Measurements from ENCODE around the gene COPS8. TPM values are rescaled to one million over a fixed set of nuclear protein-coding genes. Genes with fewer than 3 reads are reported as not detected.

Gene COPS8
- total RNA-seq = 10 to 100 TPM; 27.4 to 27.8 TPM

GRCh38 chr2:237085248-237086221 is at the start of gene COPS8:
COPS8 (plus strand) TSS chr2:237085889; CDS start chr2:237085965, 76 bp downstream.
- Histone ChIP-seq H3K4me1 (peaks cover 13% of the 10 kb centered on the region), H3K27me3 (no peaks in the 10 kb centered on the region), H3K4me3 (peak within 1 kb of the TSS; percentile 62 to 81), H3K36me3 (replicated peaks in 1 of 2; ENCODE audit: insufficient read depth in 1 of 2, low read depth in 2 of 2) (peaks cover 0 to 3% of the 10 kb centered on the region in 2 donors), H3K27ac (peak within 1 kb of the TSS; percentile 59 to 91 (median 80)), H3K9me3 (no peaks in the 10 kb centered on the region)
- intact Hi-C loops (cut with DNase I) = no loop called here
- WGBS, 2 donors = 0 to 1% methylated on average over 63 to 81 of the region's 86 CpGs
- peak; percentile 83 to 95 (median 95) for TF ChIP-seq POLR2A (IDR thresholded peaks at IDR 0.05)
- TF ChIP-seq, protein P1, sequence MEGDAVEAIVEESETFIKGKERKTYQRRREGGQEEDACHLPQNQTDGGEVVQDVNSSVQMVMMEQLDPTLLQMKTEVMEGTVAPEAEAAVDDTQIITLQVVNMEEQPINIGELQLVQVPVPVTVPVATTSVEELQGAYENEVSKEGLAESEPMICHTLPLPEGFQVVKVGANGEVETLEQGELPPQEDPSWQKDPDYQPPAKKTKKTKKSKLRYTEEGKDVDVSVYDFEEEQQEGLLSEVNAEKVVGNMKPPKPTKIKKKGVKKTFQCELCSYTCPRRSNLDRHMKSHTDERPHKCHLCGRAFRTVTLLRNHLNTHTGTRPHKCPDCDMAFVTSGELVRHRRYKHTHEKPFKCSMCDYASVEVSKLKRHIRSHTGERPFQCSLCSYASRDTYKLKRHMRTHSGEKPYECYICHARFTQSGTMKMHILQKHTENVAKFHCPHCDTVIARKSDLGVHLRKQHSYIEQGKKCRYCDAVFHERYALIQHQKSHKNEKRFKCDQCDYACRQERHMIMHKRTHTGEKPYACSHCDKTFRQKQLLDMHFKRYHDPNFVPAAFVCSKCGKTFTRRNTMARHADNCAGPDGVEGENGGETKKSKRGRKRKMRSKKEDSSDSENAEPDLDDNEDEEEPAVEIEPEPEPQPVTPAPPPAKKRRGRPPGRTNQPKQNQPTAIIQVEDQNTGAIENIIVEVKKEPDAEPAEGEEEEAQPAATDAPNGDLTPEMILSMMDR (IDR thresholded peaks at IDR 0.05) = peak in 5 of 7 experiments; percentile 6 to 52 (median 39)
- peak; percentile 99 for ATAC-seq
- DNase-seq = peak; percentile 93 to 96 (median 94)

GRCh38 chr2:237039301-237040031 is 46.2 kb upstream of the COPS8 start:
- TF ChIP-seq, protein P1 (IDR thresholded peaks at IDR 0.05) = no peak
- no peak for TF ChIP-seq POLR2A (IDR thresholded peaks at IDR 0.05)
- Histone ChIP-seq H3K9me3 (no peaks in the 10 kb centered on the region), H3K36me3 (replicated peaks in 1 of 2; ENCODE audit: insufficient read depth in 1 of 2, low read depth in 2 of 2) (no peaks in the 10 kb centered on the region), H3K4me1 (no peaks in the 10 kb centered on the region), H3K4me3 (no peak overlapping the region), H3K27me3 (no peaks in the 10 kb centered on the region), H3K27ac (no peak overlapping the region)
- ATAC-seq (no peak), DNase-seq (no peak)
- intact Hi-C loops (cut with DNase I) = no loop called here
- 84 to 89% methylated on average over 12 to 14 of the region's 14 CpGs for WGBS, 2 donors

DNA sequence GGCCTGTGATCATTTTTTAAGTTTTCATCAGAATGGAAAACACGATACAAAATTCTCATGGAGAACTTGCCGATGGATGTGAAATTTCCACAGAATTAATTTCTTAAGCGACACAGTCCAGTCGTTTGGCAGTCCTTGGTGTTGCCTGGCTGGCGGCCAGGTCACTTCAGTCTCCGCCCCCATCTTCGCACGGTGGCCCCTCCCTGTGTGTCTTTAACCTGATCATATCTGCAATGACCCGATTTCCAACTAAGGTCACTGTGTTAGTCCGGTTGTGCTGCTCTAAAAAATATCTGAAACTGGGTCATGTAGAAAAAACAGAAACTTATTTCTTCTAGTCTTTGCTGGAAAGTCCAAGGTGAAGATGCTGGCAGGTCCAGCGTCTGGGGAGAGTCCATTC is 44.5 kb upstream of the COPS8 start:
- DNase-seq (peak; percentile 66 to 79 (median 67)), ATAC-seq (peak; percentile 42)
- H3K4me3 ChIP-seq = no peak overlapping the region
- no peaks in the 10 kb centered on the region for H3K36me3 ChIP-seq (replicated peaks in 1 of 2; ENCODE audit: insufficient read depth in 1 of 2, low read depth in 2 of 2)
- no peak for TF ChIP-seq POLR2A (IDR thresholded peaks at IDR 0.05)
- TF ChIP-seq, protein P1 (IDR thresholded peaks at IDR 0.05) = no peak
- H3K27ac ChIP-seq = no peak overlapping the region
- H3K4me1 ChIP-seq = no peaks in the 10 kb centered on the region
- WGBS, 2 donors = 19 to 28% methylated on average over 11 of the region's 11 CpGs
- H3K9me3 ChIP-seq = no peaks in the 10 kb centered on the region
- intact Hi-C loops (cut with DNase I) = no loop called here
- H3K27me3 ChIP-seq = no peaks in the 10 kb centered on the region

DNA sequence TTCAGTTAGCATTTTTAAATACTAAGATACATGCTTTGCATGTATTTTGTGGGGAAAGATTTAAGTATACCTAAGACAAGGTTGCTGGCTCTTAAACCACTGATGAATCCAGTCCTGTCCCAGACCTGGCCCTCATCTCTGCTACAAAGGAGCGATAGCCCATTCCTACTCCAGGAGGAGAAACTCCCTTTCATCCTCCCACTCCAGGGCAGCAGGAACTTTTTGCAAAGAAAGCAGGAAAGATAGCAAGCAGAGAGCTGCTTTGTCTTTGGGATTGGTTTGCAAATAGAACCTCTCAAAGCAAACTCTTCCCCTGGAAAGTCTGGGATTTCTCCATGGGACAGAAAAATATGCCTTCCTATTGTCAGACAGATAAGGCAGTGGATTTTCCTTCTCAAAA is 43.6 kb upstream of the COPS8 start:
- Histone ChIP-seq H3K36me3 (replicated peaks in 1 of 2; ENCODE audit: insufficient read depth in 1 of 2, low read depth in 2 of 2) (no peaks in the 10 kb centered on the region), H3K4me1 (no peaks in the 10 kb centered on the region), H3K9me3 (no peaks in the 10 kb centered on the region), H3K27me3 (no peaks in the 10 kb centered on the region), H3K27ac (no peak overlapping the region), H3K4me3 (no peak overlapping the region)
- DNase-seq (no peak), ATAC-seq (no peak)
- intact Hi-C loops (cut with DNase I) = no loop called here
- 67 to 91% methylated on average over 1 of the region's 1 CpG for WGBS, 2 donors
- no peak for TF ChIP-seq POLR2A (IDR thresholded peaks at IDR 0.05)
- TF ChIP-seq, protein P1 (IDR thresholded peaks at IDR 0.05) = no peak

Measured in body of pancreas (tissue), 4 donors.